Stimulated activated CD4-positive, alpha-beta T cell treated with anti-CD3 and anti-CD28 coated beads, Interleukin-12 subunit alpha, Interleukin-12 subunit beta, amount 100 ng/mL, for 24 hours (primary cell): ENCODE results near the gene CABCOCO1.

Experiments
- DNase-seq, 2 experiments: peaks; one replicate each; pipeline ENCODE4 v3.0.0-alpha.2; 2020; ENCODE audit warnings: low read depth in 2 of 2

The CABCOCO1 gene

DNA sequence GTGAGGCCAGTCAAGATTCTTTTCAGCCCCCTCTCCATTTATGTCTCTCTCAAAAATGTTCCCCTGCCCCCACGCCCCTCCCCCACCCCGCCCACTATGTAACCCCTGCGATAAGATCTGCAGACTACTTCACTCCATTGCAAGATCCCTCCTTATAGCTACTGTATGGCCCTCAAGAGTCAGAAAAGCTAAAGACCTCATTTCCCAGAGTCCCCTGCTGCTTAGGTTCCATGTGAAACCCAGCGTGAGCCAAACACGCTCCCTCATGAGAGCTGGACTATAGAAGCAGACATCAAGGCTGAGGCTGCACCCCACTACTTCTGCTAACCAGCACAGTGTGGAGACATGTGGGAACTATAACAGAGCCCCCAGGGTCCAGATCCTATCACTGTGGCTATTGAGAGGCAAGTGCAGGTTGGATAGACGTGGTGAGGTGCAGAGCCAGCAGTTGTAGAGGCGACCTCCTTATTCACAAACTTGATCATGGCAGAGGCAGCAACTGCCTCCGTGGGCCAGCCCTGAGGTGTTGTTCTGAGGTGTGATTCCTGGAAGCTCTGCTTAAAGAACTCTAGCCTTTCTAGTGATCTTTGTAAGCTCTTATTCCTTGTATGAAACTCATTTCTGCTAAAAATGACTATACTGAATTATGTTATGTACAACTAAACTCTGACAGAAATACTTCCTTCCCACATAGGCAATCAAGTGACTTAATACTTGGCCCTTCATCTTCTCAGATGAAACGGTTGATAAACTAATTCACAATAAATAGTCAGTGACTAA, 121.8 kb downstream of the CABCOCO1 start:
- DNase-seq = no peak

DNA sequence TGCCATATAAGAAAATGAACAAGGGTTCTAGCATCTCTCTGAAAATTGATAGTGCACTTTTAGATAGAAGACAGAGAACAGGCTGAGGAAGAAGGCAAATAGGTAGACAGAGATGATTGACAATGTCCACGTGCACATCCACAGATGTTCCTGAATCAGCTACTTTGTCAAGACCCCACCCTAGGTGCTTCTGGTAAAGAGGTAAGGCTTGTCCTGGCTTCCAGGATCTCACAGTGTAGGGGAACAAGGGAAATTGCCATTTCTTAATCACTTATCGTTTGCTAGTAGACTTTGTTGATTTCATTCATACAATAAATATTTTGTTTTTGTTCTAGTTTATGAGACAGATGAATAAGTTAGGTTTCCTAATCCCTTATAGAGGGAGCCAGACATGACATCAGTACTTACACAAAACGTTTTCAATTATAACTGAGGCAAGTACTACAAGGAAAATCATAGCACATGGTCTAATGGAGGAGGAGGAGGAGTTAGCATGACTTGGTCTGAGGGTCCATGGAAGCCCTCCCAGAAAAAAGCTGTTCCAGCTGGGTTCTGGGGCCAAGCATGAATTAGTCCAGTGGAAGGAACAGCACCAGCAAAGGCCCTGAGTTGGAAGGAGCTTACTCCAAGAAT, 122.9 kb downstream of the CABCOCO1 start:
- DNase-seq = no peak

DNA sequence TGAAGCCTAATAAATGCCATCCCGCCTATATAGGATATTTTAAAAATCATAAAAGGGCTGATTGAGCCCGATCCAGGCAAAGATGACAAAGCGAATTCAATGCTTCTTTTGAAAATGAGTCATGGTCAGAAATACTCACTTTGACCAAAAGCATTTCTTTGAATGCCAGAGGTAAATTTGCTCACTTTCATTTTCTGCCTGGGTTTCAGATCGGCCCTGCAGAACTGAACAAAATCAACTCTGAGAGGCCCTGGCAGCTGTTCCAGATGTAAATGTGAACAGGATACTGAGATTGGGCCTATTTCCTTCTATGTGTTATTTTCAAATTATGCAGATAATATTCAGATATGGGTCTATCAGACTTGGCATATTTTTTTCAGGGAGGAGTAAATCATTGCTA, 124.0 kb downstream of the CABCOCO1 start:
- peak in 1 of 2 experiments; percentile 7 for DNase-seq

DNA sequence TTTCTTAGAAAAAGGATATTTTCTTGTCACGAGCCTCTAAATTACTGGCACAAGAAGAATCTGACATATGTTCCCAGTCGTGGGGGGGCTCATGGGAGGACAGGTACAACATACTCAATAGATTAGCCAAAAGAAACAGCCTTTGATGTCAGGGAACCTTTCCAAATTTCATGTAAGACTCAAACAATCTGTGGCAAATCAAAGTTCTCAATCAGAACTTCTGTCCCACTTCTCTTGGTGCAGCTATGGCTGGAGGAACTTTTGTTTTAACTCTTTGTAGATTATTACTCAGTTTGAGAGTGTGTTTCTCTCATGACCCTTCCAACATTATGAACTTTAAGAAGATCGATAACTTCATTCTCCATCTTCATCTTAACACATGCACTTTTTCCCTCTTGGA, 124.4 kb downstream of the CABCOCO1 start:
- no peak for DNase-seq

DNA sequence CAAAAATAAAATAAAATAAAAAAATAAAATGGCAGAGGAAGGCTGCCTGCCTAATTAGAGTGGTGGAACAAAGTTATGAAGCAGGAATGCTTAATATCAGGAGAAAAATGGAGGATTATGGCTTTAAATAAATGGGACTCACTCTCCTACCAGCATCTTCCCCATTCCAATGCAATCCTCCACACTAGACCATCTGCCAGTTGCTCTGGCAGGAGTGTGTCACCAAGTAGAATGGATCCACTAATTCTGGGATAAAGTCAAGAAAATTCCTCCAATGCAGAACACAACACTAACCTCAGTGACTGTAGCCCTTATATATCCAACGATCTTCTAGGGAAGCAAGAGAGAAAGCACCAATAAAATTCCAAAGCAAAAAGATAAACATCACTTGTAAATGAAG, 126.3 kb downstream of the CABCOCO1 start:
- DNase-seq = no peak

DNA sequence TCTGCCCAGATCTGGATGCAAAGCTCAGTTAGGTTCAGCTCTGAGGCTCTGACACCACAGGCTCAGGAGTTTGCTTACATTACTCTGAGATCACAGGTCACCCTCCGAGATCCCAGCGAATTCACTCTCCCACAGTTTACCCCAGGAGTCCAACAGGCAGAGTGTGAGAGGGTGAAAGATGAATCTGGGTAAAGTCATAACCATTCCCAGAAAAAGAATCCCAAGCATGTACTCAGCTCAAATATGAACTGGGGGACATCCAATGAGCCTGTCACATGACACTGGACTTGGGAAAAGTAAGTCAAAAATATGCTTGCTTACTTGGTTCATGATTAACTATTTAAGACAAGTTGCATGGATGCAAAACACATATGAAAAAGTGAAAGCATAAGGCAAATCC, 128.5 kb downstream of the CABCOCO1 start:
- DNase-seq = no peak

DNA sequence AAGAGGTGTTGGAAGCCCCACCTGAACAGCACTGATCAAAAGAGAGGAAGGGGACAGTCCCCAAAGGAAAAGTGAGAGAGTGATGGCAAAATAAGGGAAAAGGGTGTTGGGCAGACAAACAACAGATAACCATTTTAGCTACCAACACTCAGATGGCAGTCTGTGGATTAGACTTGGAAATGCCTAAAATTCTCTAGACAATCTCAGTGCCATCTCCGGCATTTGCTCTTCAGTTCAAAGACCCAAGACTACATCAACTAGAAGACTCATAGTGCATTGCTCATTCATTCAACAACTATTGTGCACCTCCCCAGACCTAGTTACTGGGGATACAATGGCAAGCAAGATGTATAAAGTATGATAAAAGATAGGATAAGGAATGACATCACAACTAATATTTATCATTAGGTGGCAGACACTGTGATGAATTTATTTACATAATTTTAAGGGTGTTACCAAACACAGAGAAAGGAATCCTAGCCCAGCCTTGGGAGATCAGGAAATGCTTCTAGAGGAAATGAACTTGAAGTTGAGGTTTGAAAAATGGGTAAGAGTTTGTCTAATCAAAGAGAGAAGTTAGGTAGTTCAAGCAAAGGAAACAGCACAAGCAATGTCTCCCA, 129.5 kb downstream of the CABCOCO1 start:
- DNase-seq = no peak

DNA sequence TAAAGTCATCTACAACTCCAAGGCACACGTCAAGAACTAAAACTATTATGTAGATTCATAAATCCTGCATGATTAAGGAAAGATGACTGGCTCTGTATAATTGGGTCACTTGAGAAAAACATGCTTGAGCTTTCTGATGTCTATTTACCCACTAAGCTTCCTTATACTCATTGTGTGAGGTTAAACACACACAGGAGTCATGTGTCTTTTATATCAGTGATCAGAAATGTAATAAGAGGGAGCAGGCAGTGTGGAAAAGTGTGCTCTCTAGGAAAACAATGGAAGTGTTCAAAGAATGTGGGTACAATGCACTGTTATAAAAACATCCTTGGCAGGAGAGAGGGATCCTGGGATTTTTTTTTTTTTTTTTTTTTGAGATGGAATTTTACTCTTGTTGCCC, 130.2 kb downstream of the CABCOCO1 start:
- DNase-seq = no peak

DNA sequence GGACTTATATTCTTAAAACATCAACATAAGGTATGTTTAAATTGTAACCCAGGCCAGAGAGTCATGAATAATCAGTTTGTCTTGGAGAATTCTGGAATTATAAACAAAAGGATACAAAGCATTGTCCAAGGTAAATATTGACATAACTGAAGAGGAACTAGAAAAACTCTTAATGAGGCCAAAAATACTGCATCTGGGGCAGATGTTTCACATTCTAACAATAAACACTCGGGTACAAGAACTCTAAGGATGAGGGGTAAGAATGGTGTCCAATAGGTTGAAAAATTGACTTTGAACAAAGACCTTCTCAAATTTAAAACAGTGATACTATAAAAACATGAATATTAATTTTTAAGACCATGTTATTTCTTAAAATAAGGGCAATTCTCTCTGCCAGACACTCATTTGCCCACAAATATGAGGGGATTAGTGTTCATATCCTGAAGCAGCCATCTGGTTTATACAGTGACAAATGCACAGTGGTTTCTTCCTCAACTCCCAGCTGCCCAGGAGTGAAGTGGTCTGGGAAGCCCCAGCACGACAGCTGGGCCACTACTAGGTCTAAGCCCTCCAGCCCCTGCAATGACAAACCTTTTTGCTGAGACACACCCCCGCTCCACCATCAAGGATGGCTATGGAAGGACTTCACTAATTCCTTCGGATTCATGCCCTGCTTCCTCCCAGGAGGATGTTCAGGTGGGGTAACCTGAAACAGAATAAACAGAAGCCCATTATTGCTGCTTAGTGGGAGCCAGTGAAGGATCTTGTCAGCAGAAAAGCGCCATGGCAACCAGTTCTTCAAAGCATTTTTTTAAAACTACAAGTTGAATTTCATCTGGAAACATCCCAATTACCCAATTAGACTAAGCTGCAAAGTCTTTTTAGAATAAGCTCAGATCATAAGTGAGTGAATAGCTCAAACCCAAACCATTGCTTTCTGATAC, 131.3 kb downstream of the CABCOCO1 start:
- no peak for DNase-seq

DNA sequence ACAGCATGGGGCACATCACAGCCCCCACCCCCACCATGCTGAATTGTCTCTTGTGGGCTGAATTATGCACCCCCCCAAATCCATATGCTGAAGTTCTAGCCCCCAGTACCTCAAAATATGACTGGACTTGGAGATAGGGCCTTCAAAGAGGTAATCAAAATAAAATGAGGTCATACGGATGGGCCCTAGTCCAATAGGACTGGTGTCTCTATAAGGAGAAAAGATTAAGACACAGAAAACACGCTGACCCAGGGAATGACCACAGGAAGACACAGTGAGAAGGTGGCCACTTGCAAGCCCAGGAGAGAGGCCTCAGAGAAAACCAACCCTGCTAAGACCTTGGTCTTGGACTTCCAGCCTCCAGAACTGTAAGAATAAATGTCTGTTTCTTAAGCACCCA, 132.4 kb downstream of the CABCOCO1 start:
- DNase-seq = no peak

DNA sequence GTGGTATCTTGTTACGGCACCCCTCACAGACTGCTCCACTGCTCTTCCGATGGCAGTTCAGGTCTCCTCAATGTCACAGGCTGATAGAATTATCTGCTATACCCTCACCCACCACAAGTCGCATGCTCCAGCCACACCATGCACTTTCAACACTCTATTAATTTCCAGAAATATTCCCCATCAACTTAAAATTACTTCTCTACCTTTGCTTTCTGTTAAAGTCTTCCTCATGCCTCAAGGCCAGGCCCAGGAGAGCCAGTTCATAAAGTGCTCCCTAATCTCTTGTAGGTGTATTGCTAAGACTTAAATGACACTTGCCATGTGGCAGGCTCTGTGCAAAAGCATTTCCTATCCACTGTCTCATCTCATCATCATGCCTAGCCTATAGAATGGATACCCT, 132.8 kb downstream of the CABCOCO1 start:
- DNase-seq = no peak

DNA sequence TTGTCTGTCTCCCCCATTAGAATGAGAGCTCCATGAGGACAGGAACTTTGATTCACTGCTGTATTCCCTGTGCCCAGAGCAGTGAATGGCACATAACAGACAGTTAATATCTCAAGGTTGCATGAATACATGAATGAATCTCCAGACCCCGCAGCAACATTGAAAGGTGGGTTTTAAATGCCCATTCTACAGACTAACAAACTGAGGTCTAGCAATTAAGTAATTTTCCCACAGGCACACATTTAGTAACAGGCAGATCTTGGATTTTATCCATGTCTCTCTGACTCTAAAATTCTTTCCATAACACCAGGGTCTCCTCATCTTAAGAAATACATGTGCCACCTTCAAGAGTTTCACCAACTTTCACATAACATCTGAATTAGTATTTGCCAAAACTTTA, 134.1 kb downstream of the CABCOCO1 start:
- no peak for DNase-seq

DNA sequence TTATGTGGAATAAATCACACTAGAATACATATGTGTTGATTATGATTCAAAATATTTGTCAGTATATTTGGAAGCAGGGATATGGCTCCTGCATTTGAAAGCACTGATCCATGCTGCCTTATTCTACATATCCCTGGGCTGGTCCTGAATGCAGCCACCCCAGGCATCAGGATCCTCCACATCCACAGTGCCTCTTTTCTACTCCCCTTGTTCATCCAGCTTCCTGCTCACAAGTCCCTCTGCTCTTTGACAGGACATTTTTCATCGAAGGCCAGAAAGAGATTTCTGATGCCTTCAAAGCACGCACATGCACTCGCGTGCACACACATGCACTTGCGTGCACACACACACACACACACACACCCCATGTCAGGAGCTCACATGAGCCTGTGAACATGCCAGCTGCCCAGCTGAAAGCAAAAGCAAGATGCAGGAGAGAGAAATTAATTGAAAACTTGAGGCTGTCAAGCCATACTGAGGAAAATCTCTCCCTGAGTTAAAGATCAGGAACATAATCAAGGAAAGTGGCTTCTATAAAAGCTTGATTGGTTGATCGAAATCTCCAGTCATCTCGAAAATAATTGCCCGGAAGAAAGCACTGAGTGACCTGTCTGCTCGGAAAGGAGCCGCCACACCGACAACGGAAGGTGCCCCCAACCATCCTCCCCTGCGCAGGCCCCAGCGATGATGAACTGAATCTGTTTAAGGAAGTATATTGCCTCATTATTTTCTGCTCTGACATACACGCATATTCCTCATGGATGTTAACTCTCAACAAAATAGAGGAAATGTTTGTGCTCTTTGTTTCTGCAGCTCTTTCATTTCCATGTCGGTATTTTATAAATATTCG, 134.8 kb downstream of the CABCOCO1 start:
- no peak for DNase-seq

DNA sequence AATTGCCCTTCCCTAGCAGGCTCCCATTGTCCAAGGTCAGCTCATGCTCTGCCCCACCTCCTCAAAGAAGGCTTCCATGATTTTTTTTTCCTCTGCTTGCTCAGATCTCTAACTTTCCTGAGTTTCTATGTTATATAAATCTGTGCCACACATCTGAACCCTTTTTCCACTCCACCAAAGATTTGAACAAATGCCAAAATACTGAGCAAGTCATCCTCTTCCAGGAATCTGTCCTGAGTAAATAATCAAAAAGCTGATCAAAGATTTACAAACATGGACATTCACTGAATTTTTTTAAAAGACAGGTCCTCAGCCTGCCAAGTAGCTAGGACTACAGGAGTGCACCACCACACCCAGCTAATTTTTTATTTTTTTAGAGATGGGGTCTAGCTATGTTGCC, 136.0 kb downstream of the CABCOCO1 start:
- DNase-seq = no peak

DNA sequence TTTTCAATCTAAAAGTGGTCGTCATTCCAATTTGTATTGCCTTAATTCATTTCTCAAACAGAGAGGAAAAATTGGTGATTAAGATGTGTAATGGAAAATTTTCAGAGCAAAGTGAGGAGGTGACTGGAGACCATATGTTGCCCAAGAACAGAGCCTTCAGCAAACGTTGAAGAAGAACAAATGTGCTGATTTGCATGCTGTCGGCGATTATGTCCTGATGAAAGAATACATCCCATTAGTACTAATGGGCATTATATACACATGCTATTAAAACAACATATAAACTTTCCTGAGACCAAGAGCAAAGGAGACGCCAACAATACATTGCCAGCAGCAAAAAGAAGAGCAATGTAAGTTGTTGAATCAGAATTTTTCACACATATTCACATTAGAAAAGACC, 138.8 kb downstream of the CABCOCO1 start:
- no peak for DNase-seq

DNA sequence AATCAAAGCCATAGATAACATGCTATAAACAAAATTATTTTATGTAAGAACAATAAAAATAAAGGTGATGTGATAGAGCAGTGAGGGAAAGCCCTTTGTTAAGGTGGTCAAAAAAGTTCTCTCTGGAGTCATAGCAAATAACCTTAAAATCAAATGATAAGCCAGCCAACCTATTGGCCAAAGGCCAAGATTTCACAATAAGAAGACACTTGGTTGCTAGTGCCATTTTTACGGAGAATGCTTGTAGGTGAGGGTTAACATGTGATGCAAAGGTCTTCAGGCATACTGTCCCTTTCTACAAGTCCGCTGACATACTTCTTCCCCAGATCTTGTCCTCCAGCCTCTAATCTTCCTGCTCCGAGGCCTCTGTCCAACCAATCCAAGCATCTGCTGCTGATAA, 140.5 kb downstream of the CABCOCO1 start:
- no peak for DNase-seq

DNA sequence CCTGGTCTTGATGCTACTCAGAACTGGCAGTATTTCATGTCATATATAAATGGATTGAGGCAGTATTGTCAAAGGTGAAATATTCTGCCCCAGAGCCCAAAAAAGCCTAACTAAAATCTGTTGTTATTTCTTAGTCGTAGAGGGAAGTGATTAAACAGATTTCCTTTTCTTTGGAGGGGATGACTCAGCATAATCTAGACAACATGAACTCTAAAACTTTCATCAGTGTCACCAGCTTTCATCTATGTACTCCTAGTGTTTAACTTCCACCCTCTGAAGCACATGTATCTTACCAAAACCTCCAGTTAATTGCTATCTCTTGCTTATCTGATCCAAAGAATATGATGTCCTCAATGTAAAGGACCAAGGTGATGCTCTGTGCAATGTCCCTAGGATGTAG, 141.7 kb downstream of the CABCOCO1 start:
- no peak for DNase-seq

DNA sequence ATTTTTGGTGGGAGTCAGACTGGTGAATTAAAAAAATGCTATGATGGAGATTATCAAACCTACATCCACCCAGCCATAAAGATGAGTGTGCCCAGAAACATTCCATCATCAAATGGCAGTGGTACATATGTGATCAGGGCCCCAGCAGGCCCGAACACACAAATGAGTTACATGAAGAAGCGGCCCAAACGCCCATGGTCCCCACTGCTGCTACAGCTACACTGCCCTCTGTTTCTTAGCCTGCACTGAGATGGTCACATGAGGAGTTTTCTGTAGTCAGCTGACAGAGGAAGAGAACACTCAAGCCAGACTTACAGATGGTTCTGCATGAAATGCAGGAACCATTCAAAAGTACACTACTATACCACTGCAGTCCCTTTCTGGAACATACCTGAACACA, 142.4 kb downstream of the CABCOCO1 start:
- no peak for DNase-seq

DNA sequence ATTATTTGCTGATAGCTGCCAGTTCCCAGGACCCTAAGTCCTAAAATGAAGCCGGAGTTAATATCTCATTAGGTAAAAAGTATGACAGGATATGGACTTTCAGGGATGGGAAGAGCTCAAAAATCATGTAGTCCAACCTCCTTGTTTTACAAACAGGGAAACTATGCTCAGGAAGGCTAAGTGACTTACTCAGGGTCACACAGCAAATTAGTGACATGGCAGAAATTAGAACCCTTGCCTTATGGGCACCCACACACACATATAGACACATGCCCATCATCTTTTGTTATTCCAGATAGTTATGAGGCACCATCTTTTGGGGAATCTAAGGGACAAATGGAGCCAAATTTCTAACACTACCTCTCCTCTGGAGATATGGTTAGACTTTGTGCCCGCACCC, 147.5 kb downstream of the CABCOCO1 start:
- DNase-seq = no peak

DNA sequence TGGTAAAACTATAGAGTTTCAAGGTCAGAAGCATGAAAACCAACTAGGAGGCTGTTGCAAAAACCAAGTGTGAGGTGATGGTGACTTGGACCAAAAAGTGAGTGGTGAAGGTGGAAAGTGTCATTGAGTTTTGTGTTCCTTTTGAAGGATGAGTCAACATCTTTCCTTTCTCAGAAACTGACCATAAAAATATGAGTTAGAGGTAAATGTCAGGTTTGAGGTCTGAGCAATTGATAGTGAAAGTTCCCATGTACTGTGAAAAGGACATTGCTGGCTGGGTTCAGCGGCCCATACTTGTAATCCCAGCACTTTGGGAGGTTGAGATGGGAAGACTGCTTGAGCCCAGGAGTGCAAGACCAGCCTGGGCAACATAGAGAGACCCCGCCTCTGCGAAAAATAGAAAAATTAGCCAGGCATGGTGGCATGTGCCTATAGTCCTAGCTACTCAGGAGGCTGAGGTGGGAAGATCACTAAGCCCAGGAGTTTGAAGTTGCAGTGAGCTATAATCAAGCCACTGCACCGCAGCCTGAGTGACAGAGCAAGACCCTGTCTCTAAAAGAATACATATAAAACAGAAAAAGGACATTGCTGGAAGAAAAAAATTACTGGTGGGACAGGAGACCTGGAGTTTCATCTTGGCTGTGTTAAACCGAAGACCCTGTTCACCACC, 149.5 kb downstream of the CABCOCO1 start:
- DNase-seq = no peak

DNA sequence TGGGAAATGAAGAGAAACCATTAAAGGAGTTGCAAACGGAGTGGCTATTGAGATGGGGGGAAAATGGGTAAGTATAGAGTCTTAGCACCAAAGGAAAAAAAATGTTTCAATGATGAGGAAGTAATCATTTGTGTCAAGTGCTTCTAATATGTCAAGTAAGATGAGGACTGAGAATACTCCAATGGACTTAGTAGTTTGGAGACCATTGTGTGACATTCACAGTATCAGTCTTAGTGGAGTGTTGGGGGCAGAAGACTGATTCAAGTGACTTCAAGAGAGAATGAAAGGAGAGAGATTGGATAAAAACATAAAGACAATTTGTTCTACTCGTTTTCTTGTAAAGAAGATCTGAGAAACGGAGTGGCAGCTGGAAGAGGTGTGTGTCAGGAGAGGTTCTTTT, 150.2 kb downstream of the CABCOCO1 start:
- no peak for DNase-seq
